AML-193 (cell line): ENCODE results near the gene PKP3.

ENCODE experiments used
- DNase-seq, 2 experiments: peaks; one replicate each; lab custom pipeline; 2025; lab: John Stamatoyannopoulos, UW

PKP3 gene

GRCh38 chr11:444396-445144 lies 50.6 kb downstream of the PKP3 start:
- DNase-seq = no peak

- DNase-seq = no peak
Measured at GRCh38 chr11:445765-446588, 52.0 kb downstream of the PKP3 start.

DNA sequence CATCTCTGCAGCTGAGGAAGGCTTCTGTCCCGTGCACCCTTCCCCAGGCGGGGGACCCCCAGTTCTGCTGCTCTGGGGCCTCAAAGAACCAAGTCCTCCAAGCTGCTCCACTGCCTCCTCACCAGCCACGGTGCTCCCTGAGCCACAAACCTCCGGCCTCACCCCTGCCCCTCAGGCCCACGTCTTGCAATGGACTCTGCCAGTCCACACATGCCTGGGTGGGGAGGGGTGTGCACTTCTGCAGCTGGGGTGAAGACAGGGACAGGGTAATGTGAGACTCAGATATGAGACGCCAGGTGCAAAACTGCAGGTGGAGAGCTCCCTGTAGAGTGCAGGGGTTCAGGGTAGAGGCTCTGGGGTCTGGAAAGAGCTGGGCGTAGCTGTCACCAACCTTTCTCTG lies 52.9 kb downstream of the PKP3 start:
- no peak for DNase-seq

DNA sequence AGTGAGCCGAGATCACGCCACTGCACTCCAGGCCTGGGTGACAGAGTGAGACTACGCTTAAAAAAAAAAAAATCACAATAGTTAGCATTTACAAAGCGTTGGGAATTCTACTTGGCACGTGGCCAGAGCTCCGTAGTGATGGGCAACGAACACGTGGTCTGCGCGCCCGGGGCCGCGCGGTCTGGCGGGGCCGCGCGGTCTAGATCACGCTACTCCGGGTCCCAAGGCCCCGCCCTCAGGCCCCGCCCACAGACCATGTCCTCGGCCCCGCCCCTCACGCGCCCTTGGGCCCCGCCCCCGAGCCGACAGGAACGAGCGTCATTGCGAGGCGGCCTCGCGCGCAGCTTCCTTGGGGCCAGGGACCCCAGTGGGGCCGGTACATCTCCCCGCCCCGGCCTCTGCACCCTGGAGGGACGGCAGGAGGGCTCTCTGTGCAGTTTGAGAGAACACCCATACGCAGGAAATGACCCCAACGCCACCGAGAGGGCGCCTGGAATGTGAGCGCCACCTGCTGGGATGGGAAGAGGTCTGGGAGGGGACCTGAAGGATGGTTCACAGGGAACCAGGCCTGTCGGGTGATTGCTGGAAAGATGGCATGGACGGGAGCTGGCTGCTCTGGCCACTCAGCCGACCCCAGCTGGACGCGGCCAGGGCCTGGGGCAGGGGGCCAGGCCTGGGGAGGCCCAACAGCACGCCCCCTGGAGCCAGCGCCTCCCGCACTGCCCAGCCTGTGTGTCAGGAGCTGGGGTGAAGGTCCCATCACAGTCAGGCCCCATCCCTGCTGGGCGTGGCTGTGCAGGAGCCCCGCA lies 54.1 kb downstream of the PKP3 start:
- DNase-seq = peak; percentile 78 to 81

DNA sequence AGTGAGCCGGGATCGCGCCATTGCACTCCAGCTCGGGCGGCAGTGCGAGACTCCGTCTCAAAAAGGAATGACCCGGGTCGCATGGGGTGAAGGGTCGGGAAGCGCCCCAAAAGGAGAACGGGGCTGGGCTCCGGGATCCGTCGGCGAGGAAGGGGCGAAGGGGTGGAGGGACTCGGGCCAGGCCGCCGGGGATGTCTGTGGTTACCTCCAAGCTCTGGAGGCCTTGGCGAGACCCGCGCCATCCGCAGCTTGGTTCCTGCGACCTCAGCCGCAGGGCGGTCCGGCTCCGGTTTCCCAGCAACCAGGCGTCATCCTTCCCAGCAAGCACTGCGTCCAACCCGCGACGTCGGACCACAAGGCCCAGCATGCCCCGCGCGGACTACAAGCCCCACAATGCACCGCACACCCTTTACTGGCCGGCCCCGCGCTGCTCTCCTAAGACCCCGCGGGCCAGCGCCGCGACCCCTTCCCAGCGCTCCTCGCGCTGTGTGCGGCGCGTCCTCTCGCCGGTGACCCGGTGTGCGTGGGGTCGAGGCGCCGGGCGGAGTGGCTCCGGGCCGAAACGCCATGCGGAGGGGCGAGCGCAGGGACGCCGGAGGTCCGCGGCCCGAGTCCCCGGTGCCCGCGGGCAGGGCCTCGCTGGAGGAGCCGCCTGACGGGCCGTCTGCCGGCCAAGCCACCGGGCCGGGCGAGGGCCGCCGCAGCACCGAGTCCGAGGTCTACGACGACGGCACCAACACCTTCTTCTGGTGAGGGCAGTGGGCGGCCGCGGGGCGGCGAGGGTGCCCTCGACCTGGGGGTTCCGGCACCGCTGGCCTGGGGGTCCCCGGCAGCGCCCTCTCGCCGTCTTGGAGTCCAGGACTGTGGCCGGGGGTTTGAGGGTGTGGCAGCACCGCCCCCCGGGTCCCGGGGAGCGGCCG lies 56.1 kb downstream of the PKP3 start, which contains the start of gene PTDSS2:
Gene PTDSS2, plus strand, starts transcription at position 391 of the 920 bp plus-strand sequence. Its CDS starts 177 bp downstream, at position 568.
- peak; percentile 85 to 91 for DNase-seq

DNA sequence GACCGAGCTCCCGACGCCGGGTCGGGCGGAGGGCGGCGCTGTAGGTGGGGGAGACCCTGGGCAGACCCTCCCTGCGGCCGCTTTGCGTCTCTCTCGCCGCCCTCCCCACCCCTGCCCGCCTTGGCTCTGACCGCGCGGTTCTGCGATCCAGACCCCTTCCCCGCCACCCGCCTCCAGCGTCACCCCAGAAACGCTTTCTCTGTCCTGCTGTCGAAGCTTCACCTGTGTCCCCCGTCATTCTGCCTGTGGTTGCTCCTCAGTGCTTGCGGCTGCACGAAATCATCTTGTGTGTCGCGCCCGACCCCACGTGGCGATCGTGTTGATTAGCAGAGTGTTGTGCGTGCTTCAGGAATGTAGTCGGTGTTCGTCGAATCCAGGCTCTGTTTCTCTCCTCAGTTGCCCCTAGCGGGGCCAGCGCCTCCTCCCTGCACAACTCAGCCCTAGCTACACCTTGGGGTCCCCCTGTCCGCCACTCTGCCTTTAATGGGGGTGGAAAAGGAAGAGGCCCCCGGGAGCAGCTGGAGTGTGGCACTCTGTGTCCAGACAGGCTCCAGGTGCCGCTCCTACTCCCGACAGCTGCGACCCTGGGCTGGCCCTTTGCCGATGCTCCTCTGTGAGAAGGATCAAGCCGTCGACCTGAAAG lies 56.9 kb downstream of the PKP3 start:
- DNase-seq = peak; percentile 37 to 69

- DNase-seq = no peak
Measured at GRCh38 chr11:451738-452137, 57.7 kb downstream of the PKP3 start.

- DNase-seq = no peak
Measured at GRCh38 chr11:452203-452744, 58.3 kb downstream of the PKP3 start.

GRCh38 chr11:452916-453527 lies 59.0 kb downstream of the PKP3 start:
- DNase-seq = no peak

DNA sequence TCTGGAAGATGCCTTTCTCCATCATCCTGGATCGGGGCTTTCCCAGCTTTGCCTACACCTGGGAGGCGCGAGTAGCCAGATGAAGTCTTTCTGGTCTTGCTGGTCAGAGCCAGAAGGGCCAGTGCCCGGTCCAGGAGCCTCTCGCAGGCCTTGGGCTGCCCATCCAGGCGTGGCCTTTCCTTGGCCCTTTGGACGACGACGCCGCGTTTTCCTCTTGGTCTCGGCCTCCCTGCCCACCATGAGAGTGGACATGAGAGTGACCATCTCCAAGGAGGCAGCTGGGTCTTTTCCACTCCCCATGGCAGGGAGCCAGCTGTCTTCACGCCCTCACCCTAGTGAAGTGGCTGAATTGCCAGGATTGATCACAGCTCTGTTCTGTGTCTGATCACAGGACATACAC lies 59.6 kb downstream of the PKP3 start:
- no peak for DNase-seq

DNA sequence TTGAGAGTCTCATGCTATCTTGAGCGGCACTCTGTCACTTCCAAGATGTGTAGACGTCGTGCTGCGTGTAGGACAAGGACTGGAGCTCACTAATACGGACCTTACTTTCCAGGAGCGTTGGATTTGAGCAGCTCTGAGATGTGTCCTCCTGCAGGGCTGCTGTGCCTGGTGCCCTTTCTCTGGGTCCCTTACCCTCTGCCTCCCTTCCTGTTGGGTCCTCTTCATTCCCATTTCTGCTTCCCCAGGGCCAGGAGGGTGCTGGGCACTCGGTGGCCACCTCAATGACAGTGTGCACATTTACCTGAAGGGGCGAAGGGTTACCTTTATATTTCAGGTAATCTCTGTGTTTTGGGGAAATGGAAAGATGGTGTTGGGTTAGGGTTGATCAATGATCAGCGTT lies 60.0 kb downstream of the PKP3 start:
- no peak for DNase-seq
